ENCODE data around the gene RAP1B. TPM values are rescaled to one million over a fixed set of nuclear protein-coding genes. Genes with fewer than 3 reads are reported as not detected.
"Not testable (repeated sequence)": the region's sequence is repeated elsewhere in the genome, so short reads cannot be mapped to it uniquely, and the experiment has no call there.

RAP1B gene
- total and polyA plus RNA-seq, 2 donors from 2014 or later, result 102 to 157 TPM

GRCh38 chr12:68633614-68634558 is 23.2 kb downstream of the RAP1B start:
- H3K27me3 ChIP-seq (ENCODE audit: control insufficient read depth, insufficient read depth, low read length), result no peaks in the 10 kb centered on the region
- no peaks in the 10 kb centered on the region for H3K36me3 ChIP-seq (ENCODE audit: control insufficient read depth in 2 of 3, insufficient read depth in 3 of 3, low read length in 3 of 3)
- intact Hi-C loops (cut with DNase I), result no loop called here
- H3K4me1 ChIP-seq (ENCODE audit: control insufficient read depth in 2 of 3, insufficient read depth in 2 of 3, low read depth in 1 of 3, low read length in 3 of 3), result peaks cover 0 to 11% (median 5%) of the 10 kb centered on the region in 3 donors
- DNase-seq, result no peak
- no peaks in the 10 kb centered on the region for H3K9me3 ChIP-seq (ENCODE audit: control insufficient read depth in 2 of 3, insufficient read depth in 1 of 3, low read length in 3 of 3)
- FAIRE-seq, result no peak
- no peak for TF ChIP-seq CTCF (IDR thresholded peaks at IDR 0.05; ENCODE audit: borderline replicate concordance, extremely low read depth, insufficient read depth)
- H3K4me3 ChIP-seq (ENCODE audit: low read length in 3 of 3), result no peak overlapping the region
- no peak overlapping the region for H3K9ac ChIP-seq (ENCODE audit: low read length in 3 of 3)
- no peak overlapping the region for H3K27ac ChIP-seq (ENCODE audit: low read depth in 2 of 2, low read length in 2 of 2)

DNA sequence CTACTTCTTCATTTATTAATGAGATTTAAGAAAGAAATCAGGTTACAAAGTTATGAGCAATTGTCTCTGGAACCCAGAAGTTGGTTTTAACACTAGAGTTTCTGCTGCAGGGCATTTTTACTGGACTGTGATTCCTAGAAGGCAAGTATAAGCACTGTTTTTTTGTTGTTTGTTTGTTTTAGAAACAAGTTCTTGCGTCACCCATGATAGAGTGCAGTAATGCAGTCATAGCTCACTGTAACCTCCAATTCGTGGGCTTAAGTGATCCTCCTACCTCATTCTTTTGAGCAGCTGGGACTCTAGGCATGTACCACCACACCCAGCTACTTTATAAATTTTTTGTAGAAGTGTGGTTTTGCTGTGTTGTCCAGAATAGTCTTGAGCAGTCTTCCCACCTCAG is 25.6 kb downstream of the RAP1B start:
- no peak overlapping the region for H3K27ac ChIP-seq (ENCODE audit: low read depth in 2 of 2, low read length in 2 of 2)
- H3K36me3 ChIP-seq (ENCODE audit: control insufficient read depth in 2 of 3, insufficient read depth in 3 of 3, low read length in 3 of 3), result no peaks in the 10 kb centered on the region
- H3K27me3 ChIP-seq (ENCODE audit: control insufficient read depth, insufficient read depth, low read length), result no peaks in the 10 kb centered on the region
- FAIRE-seq, result no peak
- intact Hi-C loops (cut with DNase I), result no loop called here
- no peak overlapping the region for H3K4me3 ChIP-seq (ENCODE audit: low read length in 3 of 3)
- peaks cover 0 to 1% (median 0%) of the 10 kb centered on the region in 3 donors for H3K4me1 ChIP-seq (ENCODE audit: control insufficient read depth in 2 of 3, insufficient read depth in 2 of 3, low read depth in 1 of 3, low read length in 3 of 3)
- DNase-seq, result no peak
- no peak overlapping the region for H3K9ac ChIP-seq (ENCODE audit: low read length in 3 of 3)
- H3K9me3 ChIP-seq (ENCODE audit: control insufficient read depth in 2 of 3, insufficient read depth in 1 of 3, low read length in 3 of 3), result no peaks in the 10 kb centered on the region
- TF ChIP-seq CTCF (IDR thresholded peaks at IDR 0.05; ENCODE audit: borderline replicate concordance, extremely low read depth, insufficient read depth), result no peak

- DNase-seq; intact Hi-C loops (cut with DNase I); H3K27me3 ChIP-seq (ENCODE audit: control insufficient read depth, insufficient read depth, low read length); H3K4me3 ChIP-seq (ENCODE audit: low read length in 3 of 3); FAIRE-seq; H3K36me3 ChIP-seq (ENCODE audit: control insufficient read depth in 2 of 3, insufficient read depth in 3 of 3, low read length in 3 of 3); H3K9ac ChIP-seq (ENCODE audit: low read length in 3 of 3); H3K4me1 ChIP-seq (ENCODE audit: control insufficient read depth in 2 of 3, insufficient read depth in 2 of 3, low read depth in 1 of 3, low read length in 3 of 3); H3K27ac ChIP-seq (ENCODE audit: low read depth in 2 of 2, low read length in 2 of 2); H3K9me3 ChIP-seq (ENCODE audit: control insufficient read depth in 2 of 3, insufficient read depth in 1 of 3, low read length in 3 of 3): not testable (repeated sequence)
Observed at GRCh38 chr12:68637439-68637838, 26.7 kb downstream of the RAP1B start.

DNA sequence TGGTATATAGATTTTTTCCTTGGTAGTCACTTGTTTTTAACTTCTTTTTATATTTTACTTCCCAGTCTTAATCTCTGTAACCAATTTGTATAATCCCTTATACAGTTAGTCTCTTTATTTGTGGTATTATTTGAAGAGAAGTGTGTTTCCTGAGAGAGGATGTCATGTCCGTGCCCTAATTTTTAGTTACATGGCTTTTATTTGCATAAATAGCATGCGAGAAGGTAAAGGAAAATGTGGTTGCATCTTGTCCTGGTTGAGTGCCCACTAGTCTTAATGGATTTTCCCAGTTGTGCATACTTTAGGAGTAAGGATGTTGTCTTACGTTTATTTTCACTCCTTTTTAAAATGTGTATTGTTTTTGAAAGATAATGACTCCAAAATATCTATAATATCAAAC is 27.5 kb downstream of the RAP1B start:
- no peaks in the 10 kb centered on the region for H3K9me3 ChIP-seq (ENCODE audit: control insufficient read depth in 2 of 3, insufficient read depth in 1 of 3, low read length in 3 of 3)
- no peak overlapping the region for H3K4me3 ChIP-seq (ENCODE audit: low read length in 3 of 3)
- no peak overlapping the region for H3K9ac ChIP-seq (ENCODE audit: low read length in 3 of 3)
- no peak for FAIRE-seq
- intact Hi-C loops (cut with DNase I), result no loop called here
- no peak overlapping the region for H3K27ac ChIP-seq (ENCODE audit: low read depth in 2 of 2, low read length in 2 of 2)
- no peak for DNase-seq
- no peaks in the 10 kb centered on the region for H3K27me3 ChIP-seq (ENCODE audit: control insufficient read depth, insufficient read depth, low read length)
- H3K4me1 ChIP-seq (ENCODE audit: control insufficient read depth in 2 of 3, insufficient read depth in 2 of 3, low read depth in 1 of 3, low read length in 3 of 3), result no peaks in the 10 kb centered on the region
- no peak for TF ChIP-seq CTCF (IDR thresholded peaks at IDR 0.05; ENCODE audit: borderline replicate concordance, extremely low read depth, insufficient read depth)
- no peaks in the 10 kb centered on the region for H3K36me3 ChIP-seq (ENCODE audit: control insufficient read depth in 2 of 3, insufficient read depth in 3 of 3, low read length in 3 of 3)

All from kidney (tissue), 14 donors.